Endometrium (tissue), 2 donors: Measurements from ENCODE around the gene OR4P4.

Experiments used
- FAIRE-seq: peaks from 2 replicates; lab custom pipeline; 2012; peaks lifted over from hg19 to GRCh38; lab: Jason Lieb, UNC
- donor health status: control.
- donor health status: control.

Gene OR4P4

DNA sequence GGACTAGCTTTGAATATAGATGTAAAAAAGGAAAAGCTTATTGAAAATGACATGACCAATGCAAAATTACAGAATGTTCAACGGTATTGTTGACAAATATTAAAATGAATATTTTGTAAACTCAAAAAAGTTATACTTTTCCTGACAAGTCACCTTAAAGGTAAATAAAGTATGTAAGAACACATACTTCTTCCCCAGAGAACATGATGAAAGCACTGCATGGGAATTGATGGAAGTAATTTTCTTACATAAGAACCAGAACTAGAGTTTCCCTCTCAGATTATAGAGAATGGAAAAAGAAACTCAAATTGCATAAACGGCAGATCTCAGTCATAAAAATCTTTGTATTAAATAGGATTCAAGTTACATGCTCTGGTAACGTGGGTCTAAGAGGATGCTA, at the start of gene OR4P4:
TSS of gene OR4P4 (plus strand) at position 301 of the 400 bp plus-strand sequence.
- FAIRE-seq, result no peak

DNA sequence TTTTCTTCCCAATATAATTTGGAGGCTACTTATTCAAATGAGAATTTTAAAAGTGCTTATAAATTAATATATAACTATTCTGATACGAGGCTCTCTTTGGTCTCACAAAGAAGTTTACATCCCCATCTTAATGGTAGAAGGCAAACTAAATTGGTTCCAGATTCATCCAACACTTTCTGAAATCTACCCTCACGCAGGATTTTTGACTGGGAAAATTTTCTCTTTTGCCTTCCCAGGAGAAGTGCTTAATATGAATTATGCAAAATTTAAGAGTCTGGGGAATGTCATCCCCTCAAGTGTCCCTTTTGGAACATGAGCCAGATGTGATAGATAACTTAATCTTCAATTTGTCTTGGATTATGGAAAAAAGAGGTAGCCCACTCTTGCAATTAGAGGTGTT, 27.4 kb upstream of the OR4P4 start, which contains the start of gene OR4C11:
TSS of gene OR4C11 (minus strand) at position 101 of the 400 bp plus-strand sequence. CDS start 3,272 bp downstream, outside the sequence.
- no peak for FAIRE-seq

- FAIRE-seq, result no peak
These were observed 10.4 kb upstream of the OR4P4 start for GRCh38 chr11:55624531-55624930.

- FAIRE-seq, result no peak
These were observed 13.1 kb downstream of the OR4P4 start, which contains the start of gene OR4S2 for GRCh38 chr11:55648027-55648426. TSS of gene OR4S2 (plus strand) at chr11:55648327. CDS start at chr11:55650904, 2,577 bp downstream.

- FAIRE-seq, result no peak
These were observed 17.6 kb downstream of the OR4P4 start for GRCh38 chr11:55652560-55652959.

GRCh38 chr11:55655096-55655495, 20.2 kb downstream of the OR4P4 start:
- no peak for FAIRE-seq

DNA sequence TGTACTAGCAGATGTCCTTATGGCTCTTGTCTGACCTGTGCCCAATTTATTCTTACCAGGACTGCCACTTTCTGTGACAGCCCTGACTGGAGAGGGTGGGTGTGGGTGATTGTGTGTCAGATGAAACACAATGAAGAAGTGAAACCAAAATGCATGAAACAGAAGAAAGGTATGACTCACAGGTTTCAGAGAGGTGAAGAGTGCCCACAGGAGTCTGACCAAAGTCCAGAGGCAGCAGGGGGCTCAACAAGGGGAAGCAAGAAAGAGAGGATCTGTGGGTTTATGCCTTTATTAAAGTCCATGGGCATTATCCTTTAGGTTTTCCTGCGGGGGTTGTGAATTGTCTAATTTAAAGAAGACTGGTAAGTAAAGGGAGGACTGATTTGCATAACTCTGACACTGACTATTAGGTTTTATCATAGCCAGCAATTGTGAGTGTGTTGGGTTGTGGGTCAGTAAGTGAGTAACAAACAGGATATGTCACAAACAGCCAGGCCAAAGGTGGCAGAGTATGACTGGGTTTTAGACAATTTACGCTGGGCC, 23.2 kb downstream of the OR4P4 start:
- no peak for FAIRE-seq

- no peak for FAIRE-seq
These were observed 23.7 kb downstream of the OR4P4 start for GRCh38 chr11:55658608-55659007.

DNA sequence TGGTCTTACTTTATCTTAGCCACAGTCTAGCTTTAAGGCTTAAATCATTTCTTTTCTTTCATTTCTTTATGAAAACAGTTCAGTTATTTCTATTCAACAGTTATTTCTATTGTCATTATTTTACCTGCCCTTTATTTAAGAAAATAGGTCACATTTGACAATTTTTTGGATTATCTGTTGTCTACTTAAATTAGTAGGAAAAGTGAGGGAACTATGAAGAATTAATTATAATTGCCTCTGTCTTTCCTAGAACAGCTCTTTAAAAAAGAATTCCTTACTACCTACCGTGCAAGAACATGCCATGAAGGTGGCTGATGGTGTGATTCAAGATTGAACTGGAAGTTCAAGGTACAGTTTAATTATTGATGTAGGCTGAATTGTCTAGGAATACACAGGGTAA, 27.0 kb downstream of the OR4P4 start, which contains the start of gene OR4C6:
TSS of gene OR4C6 (plus strand) at position 301 of the 400 bp plus-strand sequence. CDS start 2,966 bp downstream, outside the sequence.
- no peak for FAIRE-seq

DNA sequence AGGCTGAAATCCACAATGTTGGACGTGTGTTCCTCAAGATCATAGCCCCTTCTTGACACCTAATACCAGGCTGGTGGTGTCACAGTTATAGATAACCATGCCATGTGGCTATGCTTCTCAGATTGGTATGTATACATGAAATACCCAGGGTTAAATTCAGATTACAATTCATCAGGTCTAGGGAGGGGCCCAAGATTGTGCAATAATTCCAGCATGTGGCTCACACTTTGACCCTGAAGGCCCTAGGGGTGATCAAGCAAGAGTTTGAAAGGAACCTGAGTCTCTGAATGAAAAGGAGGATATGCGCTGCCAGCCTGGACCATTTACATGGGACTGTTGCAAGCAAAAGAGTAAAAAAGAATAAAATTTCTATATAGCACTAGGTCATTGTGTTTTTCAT, 34.5 kb downstream of the OR4P4 start:
- FAIRE-seq, result no peak

DNA sequence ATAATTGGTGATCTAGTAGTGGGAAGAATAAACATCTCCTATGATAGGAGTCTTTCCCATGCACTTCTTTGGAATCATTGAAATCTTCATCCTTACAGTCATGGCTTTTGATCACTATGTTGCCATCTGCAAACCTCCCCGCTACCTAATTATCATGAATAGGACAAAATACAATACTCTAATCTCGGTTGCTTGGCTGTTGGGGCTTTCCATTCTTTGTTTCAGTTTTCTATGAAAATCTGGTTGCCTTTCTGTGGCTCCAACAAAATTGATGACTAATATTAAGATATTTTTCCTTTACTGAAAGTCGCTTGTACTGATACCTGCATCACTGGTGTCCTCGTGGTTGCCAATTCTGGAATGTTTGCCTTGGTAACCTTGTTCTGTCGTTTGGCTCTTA, 38.9 kb downstream of the OR4P4 start:
- no peak for FAIRE-seq
